Measurements from ENCODE around the gene KAZALD1.

Gene KAZALD1

DNA sequence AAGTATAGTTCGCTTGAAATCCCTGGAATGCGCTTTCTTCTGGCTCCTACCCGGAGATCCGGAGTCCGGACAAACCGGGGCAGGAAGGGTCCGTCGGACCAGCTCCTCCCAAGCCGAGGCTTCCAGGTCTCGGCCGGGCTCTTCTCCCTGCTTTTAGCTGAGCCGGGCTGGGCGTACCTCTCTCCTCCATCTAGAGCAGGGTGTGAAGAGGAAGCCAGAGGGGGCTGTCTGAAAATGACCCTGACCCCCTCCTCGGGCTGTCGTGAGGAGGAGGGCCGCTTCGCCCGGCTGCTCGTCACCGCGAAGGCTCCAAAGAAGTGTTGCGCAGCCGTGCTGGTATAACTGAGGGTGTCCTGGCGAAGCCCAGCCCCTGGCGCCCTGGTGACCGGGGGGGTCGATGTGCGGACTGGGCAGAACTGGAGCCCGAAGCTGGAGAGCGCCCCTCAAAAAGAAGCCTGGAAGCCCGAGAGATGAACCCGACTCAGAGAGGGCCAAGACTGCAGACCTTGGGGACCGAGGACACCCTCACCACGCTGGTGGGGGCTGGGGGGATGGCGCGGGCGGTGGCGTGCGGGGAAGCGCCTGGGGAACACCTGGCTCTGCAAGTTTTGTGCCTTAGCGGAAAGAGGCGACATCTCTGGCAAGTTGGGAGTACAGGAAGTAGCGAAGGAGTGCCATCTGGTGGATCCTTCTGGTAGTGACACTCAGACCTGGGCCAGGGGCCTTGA, 5.7 kb downstream of the KAZALD1 start (continued):
- TF ChIP-seq, protein P1, sequence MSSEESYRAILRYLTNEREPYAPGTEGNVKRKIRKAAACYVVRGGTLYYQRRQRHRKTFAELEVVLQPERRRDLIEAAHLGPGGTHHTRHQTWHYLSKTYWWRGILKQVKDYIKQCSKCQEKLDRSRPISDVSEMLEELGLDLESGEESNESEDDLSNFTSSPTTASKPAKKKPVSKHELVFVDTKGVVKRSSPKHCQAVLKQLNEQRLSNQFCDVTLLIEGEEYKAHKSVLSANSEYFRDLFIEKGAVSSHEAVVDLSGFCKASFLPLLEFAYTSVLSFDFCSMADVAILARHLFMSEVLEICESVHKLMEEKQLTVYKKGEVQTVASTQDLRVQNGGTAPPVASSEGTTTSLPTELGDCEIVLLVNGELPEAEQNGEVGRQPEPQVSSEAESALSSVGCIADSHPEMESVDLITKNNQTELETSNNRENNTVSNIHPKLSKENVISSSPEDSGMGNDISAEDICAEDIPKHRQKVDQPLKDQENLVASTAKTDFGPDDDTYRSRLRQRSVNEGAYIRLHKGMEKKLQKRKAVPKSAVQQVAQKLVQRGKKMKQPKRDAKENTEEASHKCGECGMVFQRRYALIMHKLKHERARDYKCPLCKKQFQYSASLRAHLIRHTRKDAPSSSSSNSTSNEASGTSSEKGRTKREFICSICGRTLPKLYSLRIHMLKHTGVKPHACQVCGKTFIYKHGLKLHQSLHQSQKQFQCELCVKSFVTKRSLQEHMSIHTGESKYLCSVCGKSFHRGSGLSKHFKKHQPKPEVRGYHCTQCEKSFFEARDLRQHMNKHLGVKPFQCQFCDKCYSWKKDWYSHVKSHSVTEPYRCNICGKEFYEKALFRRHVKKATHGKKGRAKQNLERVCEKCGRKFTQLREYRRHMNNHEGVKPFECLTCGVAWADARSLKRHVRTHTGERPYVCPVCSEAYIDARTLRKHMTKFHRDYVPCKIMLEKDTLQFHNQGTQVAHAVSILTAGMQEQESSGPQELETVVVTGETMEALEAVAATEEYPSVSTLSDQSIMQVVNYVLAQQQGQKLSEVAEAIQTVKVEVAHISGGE (tag by site-specific recombination; conservative IDR thresholded peaks at IDR 0.05; ENCODE audit: low read depth), result peak; percentile 88
- TF ChIP-seq ZNF629 (tag by site-specific recombination; IDR thresholded peaks at IDR 0.05) (peak; percentile 25; the same call in 1 of the 2 replicates), ZNF561 (tag by site-specific recombination; IDR thresholded peaks at IDR 0.05; ENCODE audit: borderline replicate concordance) (peak; percentile 56; the same call in 1 of the 2 replicates), KLF10 (tag by site-specific recombination; IDR thresholded peaks at IDR 0.05) (no peak), MZF1 (tag by site-specific recombination; IDR thresholded peaks at IDR 0.05; ENCODE audit: borderline replicate concordance) (no peak; the same call in 1 of the 2 replicates), GLIS1 (tag by site-specific recombination; IDR thresholded peaks at IDR 0.05) (peak; percentile 77), ZNF76 (tag by site-specific recombination; IDR thresholded peaks at IDR 0.05; ENCODE audit: borderline replicate concordance, low read depth) (0 out of 2 replicates have a peak, but pooled peaks have one; percentile 7), MEIS1 (CRISPR knock-in tag; IDR thresholded peaks at IDR 0.05; ENCODE audit: borderline replicate concordance) (no peak), BCL11B (tag by site-specific recombination; IDR thresholded peaks at IDR 0.05; ENCODE audit: low read depth) (peak; percentile 66; the same call in 1 of the 2 replicates), ZXDB (tag by site-specific recombination; IDR thresholded peaks at IDR 0.05) (peak; percentile 91), KLF1 (tag by site-specific recombination; IDR thresholded peaks at IDR 0.05) (peak; percentile 27; the same call in 1 of the 2 replicates), ZIC2 (tag by site-specific recombination; IDR thresholded peaks at IDR 0.05) (0 out of 2 replicates have a peak, but pooled peaks have one; percentile 42), EGR2 (tag by site-specific recombination; IDR thresholded peaks at IDR 0.05; ENCODE audit: low read depth) (peak; percentile 52; the same call in 1 of the 2 replicates)
- TF ChIP-seq, protein P2, sequence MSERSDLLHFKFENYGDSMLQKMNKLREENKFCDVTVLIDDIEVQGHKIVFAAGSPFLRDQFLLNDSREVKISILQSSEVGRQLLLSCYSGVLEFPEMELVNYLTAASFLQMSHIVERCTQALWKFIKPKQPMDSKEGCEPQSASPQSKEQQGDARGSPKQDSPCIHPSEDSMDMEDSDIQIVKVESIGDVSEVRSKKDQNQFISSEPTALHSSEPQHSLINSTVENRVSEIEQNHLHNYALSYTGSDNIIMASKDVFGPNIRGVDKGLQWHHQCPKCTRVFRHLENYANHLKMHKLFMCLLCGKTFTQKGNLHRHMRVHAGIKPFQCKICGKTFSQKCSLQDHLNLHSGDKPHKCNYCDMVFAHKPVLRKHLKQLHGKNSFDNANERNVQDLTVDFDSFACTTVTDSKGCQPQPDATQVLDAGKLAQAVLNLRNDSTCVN (tag by site-specific recombination; optimal IDR thresholded peaks at IDR 0.05), result peak; percentile 87
- TF ChIP-seq, protein P3, sequence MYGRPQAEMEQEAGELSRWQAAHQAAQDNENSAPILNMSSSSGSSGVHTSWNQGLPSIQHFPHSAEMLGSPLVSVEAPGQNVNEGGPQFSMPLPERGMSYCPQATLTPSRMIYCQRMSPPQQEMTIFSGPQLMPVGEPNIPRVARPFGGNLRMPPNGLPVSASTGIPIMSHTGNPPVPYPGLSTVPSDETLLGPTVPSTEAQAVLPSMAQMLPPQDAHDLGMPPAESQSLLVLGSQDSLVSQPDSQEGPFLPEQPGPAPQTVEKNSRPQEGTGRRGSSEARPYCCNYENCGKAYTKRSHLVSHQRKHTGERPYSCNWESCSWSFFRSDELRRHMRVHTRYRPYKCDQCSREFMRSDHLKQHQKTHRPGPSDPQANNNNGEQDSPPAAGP (tag by site-specific recombination; IDR thresholded peaks at IDR 0.05), result no peak; the same call in 1 of the 2 replicates
- TF ChIP-seq, protein P4, sequence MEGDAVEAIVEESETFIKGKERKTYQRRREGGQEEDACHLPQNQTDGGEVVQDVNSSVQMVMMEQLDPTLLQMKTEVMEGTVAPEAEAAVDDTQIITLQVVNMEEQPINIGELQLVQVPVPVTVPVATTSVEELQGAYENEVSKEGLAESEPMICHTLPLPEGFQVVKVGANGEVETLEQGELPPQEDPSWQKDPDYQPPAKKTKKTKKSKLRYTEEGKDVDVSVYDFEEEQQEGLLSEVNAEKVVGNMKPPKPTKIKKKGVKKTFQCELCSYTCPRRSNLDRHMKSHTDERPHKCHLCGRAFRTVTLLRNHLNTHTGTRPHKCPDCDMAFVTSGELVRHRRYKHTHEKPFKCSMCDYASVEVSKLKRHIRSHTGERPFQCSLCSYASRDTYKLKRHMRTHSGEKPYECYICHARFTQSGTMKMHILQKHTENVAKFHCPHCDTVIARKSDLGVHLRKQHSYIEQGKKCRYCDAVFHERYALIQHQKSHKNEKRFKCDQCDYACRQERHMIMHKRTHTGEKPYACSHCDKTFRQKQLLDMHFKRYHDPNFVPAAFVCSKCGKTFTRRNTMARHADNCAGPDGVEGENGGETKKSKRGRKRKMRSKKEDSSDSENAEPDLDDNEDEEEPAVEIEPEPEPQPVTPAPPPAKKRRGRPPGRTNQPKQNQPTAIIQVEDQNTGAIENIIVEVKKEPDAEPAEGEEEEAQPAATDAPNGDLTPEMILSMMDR (tag by site-specific recombination; IDR thresholded peaks at IDR 0.05), result peak; percentile 91

DNA sequence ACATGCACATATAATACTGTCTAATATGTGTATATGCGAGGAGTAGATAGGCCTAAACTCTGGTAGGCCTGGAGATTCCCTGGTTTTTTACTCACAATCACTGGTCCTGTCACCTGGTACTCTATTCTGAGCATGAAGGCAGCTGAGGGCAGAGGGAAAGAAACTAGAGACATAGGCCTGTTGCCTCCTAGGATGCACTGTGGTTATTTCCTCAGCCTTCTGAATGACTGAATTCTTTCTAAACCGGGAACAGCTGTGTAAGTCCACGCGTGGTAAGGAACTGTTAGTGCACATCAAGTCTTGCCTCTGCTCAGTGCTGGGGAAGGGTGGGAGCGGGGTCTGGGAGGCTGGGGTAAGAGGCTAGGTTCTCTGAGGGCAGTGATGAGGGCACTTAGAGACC, 7.7 kb downstream of the KAZALD1 start:
- Histone ChIP-seq H3K36me3 (ENCODE audit: control insufficient read depth in 2 of 2, insufficient read depth in 1 of 2, low read length in 2 of 2) (no peaks in the 10 kb centered on the region), H3K4me1 (ENCODE audit: control insufficient read depth, insufficient read depth, low read length) (peaks cover 4% of the 10 kb centered on the region; the same call in 1 of the 2 replicates), H3K27ac (ENCODE audit: extremely low read depth, low read depth, low read length) (no peak overlapping the region), H3K9me3 (ENCODE audit: control insufficient read depth, insufficient read depth, low read depth, low read length) (no peaks in the 10 kb centered on the region), H3K4me3 (ENCODE audit: low read depth, low read length) (no peak overlapping the region)
- ChIA-PET CTCF (interaction anchor here (0.6 to 6.2 kb wide), 11 partner anchors 11 to 73 kb away, joined by 3 to 61 read pairs (median 15); no protein-coding TSS in a partner anchor), POLR2A (interaction anchor here (0.6 to 1.6 kb wide), 3 partner anchors 9 to 874 kb away, joined by 5 read pairs; no protein-coding TSS in a partner anchor)
- TF ChIP-seq EGR2 (tag by site-specific recombination; IDR thresholded peaks at IDR 0.05; ENCODE audit: low read depth) (no peak), KLF7 (tag by site-specific recombination; IDR thresholded peaks at IDR 0.05; ENCODE audit: borderline replicate concordance) (no peak), ZNF791 (tag by site-specific recombination; IDR thresholded peaks at IDR 0.05) (no peak), ZNF335 (tag by site-specific recombination; conservative IDR thresholded peaks at IDR 0.05) (no peak), WT1 (tag by site-specific recombination; IDR thresholded peaks at IDR 0.05) (no peak), KLF8 (tag by site-specific recombination; IDR thresholded peaks at IDR 0.05) (no peak), KLF1 (tag by site-specific recombination; IDR thresholded peaks at IDR 0.05) (no peak), MZF1 (tag by site-specific recombination; IDR thresholded peaks at IDR 0.05; ENCODE audit: borderline replicate concordance) (no peak), ZNF132 (tag by site-specific recombination; IDR thresholded peaks at IDR 0.05; ENCODE audit: borderline replicate concordance) (no peak), ZSCAN23 (tag by site-specific recombination; IDR thresholded peaks at IDR 0.05) (no peak)
- TF ChIP-seq, protein P5, sequence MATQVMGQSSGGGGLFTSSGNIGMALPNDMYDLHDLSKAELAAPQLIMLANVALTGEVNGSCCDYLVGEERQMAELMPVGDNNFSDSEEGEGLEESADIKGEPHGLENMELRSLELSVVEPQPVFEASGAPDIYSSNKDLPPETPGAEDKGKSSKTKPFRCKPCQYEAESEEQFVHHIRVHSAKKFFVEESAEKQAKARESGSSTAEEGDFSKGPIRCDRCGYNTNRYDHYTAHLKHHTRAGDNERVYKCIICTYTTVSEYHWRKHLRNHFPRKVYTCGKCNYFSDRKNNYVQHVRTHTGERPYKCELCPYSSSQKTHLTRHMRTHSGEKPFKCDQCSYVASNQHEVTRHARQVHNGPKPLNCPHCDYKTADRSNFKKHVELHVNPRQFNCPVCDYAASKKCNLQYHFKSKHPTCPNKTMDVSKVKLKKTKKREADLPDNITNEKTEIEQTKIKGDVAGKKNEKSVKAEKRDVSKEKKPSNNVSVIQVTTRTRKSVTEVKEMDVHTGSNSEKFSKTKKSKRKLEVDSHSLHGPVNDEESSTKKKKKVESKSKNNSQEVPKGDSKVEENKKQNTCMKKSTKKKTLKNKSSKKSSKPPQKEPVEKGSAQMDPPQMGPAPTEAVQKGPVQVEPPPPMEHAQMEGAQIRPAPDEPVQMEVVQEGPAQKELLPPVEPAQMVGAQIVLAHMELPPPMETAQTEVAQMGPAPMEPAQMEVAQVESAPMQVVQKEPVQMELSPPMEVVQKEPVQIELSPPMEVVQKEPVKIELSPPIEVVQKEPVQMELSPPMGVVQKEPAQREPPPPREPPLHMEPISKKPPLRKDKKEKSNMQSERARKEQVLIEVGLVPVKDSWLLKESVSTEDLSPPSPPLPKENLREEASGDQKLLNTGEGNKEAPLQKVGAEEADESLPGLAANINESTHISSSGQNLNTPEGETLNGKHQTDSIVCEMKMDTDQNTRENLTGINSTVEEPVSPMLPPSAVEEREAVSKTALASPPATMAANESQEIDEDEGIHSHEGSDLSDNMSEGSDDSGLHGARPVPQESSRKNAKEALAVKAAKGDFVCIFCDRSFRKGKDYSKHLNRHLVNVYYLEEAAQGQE (tag by site-specific recombination; IDR thresholded peaks at IDR 0.05), result no peak

Data from HEK293 (cell line).